Astrocyte of the spinal cord (primary cell): ENCODE results near the gene AHDC1.

Experiments used
- DNase-seq: peaks from one replicate; pipeline ENCODE4 v3.0.0; 2011; ENCODE audit warnings: low read depth, low spot score
- H3K4me3 ChIP-seq: 2 replicates; pipeline ENCODE4 v1.5.1; 2011; ENCODE audit warnings: low read depth, mild to moderate bottlenecking, low read length, moderate library complexity
- CTCF ChIP-seq: IDR thresholded peaks from 2 replicates; pipeline ENCODE4 v1.5.1; 2012; ENCODE audit warnings: low read depth, mild to moderate bottlenecking, low read length, inconsistent platforms
- in situ Hi-C: cut with HindIII; loops from 2 replicates; pipeline ENCODE4 v1.10.0; 2017; ENCODE audit warnings: low sequenced_read_pairs

Gene AHDC1

DNA sequence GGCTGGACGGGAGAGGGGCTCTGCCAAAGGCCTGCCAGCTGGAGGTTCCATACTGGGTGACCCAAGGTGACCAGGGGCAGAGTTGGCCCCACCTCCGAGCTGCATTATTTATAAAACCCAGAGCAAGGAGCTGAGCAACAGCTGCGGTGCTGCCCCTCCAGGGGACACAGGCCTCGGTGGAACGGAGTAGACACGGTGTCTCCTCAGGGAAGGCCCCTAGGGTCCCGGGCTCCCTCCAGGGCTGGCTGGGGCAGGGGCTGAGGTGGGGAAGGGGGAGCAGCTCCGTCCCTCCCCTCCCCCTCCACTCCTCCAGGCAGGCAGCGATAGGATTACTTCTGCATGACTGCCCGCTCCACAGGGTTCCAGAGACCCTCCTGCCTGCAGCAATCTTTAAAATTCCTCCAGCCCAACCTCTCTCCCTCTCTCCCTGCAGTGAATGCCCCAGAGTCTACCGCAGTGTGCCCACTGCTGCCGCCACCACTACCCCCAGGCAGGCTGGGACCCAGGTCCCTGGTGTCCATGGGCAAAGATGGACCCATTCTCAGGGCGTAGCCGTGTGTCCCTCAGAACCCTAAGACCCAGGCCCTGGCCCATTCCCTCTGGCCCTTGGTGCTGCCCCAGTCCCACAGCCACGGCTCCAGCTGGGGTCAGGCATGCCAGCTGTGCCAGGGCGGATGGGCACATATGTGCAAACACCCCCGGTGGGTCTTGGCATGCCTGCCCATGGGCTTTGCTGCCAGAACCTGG lies 10.8 kb downstream of the AHDC1 start:
- no peak for TF ChIP-seq CTCF
- in situ Hi-C loops = no loop called here
- no peak overlapping the region for H3K4me3 ChIP-seq
- DNase-seq = no peak

- DNase-seq = no peak
- no peak overlapping the region for H3K4me3 ChIP-seq
- no peak for TF ChIP-seq CTCF
- in situ Hi-C loops = no loop called here
Observed at GRCh38 chr1:27592232-27592930, 11.6 kb downstream of the AHDC1 start.

- no peak for TF ChIP-seq CTCF
- in situ Hi-C loops = no loop called here
- no peak overlapping the region for H3K4me3 ChIP-seq
- DNase-seq = no peak
Observed at GRCh38 chr1:27591622-27592021, 12.3 kb downstream of the AHDC1 start.

- no peak for DNase-seq
- H3K4me3 ChIP-seq = no peak overlapping the region
- TF ChIP-seq CTCF = no peak
- in situ Hi-C loops = no loop called here
Observed at GRCh38 chr1:27590917-27591508, 12.9 kb downstream of the AHDC1 start.

DNA sequence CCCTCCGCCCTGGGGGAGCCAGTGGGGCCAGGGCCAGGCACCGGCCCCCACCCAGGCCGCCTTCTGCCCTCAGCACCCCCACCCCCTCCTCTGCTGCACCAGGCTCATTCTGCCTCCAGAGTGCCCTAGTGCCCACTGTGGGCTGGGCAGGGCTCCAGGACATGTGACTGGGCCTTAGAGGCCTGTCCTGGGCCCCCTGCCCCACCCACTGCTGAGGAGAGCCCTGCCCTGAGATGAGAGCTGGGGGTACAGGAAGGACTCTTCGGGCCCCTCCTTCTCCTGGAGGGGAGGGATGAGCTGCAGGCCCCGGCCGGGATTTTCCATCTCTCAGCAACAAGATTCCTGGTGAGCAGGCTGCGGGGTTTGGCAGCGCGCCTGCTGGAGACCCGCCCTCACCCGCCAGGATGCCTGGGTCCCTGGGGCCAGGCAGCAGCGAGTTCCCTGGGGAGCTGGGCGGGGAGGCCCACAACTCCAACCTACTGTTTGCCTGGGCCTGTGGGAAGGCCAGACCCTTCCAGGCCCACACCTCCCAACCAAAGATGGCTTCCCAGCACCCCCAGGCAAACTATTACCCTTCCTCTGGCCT lies 14.0 kb downstream of the AHDC1 start:
- no peak for TF ChIP-seq CTCF
- DNase-seq = peak; percentile 53
- in situ Hi-C loops = no loop called here
- no peak overlapping the region for H3K4me3 ChIP-seq

DNA sequence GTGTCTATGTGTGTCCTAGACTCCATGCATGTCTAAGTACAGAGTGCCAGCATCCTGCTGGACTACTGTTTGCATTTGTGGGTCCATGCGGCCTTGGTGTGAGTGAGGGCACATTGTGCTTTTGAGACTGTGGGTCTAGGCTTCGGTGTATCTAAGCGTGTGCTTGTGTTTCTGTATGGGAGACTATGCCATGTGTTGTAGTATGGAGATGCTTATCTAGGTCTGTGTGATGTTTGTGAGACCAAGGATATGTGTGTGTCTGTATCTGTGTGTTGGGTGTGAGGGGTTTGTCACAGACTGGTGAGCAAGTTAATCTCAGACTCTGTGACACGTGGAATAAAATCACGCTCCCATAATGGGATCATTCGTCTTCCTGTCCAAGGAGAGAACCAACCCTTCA lies 14.5 kb downstream of the AHDC1 start:
- in situ Hi-C loops = no loop called here
- H3K4me3 ChIP-seq = no peak overlapping the region
- DNase-seq = no peak
- no peak for TF ChIP-seq CTCF
